OCI-M1 (cell line): ENCODE data around the gene PLXNB3.

ENCODE experiments used
- DNase-seq: peaks from one replicate; lab custom pipeline; 2025; lab: John Stamatoyannopoulos, UW

Gene PLXNB3

GRCh38 chrX:153792368-153792767 is 28.3 kb downstream of the PLXNB3 start:
- no peak for DNase-seq

DNA sequence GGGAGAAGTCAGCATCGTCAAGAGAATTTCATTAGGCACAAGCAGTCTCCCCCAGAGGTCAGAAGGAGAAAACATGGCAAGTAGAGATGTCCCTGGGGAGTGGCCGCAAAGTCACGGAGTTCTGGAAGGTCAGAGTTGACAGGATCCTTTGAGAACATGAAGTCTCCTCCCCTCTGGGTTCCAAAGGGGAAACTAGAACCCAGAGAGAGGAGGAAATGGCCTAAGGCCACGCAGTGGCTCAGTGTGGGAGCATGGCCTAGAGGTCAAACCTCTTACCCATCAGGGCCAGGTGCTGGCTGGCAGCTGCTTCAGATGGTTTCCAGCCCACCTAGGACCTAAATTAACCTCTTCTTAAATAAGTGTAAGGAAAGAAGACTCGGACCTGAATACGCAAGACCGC is 29.2 kb downstream of the PLXNB3 start:
- peak; percentile 46 for DNase-seq

- peak; percentile 97 for DNase-seq
These were observed 30.2 kb downstream of the PLXNB3 start, which contains the start of the genes IDH3G and SSR4 for GRCh38 chrX:153794018-153794896. Gene IDH3G, minus strand, starts transcription at chrX:153794375. Its CDS starts 49 bp downstream, at chrX:153794326. Gene SSR4, plus strand, starts transcription at chrX:153794668. Its CDS starts 20 bp downstream, at chrX:153794688.

- DNase-seq: peak; percentile 34
These were observed 31.1 kb downstream of the PLXNB3 start for GRCh38 chrX:153794897-153795816.

GRCh38 chrX:153797415-153798015 is 33.5 kb downstream of the PLXNB3 start:
- DNase-seq: no peak

- no peak for DNase-seq
These were observed 35.3 kb downstream of the PLXNB3 start for GRCh38 chrX:153799326-153799725.

DNA sequence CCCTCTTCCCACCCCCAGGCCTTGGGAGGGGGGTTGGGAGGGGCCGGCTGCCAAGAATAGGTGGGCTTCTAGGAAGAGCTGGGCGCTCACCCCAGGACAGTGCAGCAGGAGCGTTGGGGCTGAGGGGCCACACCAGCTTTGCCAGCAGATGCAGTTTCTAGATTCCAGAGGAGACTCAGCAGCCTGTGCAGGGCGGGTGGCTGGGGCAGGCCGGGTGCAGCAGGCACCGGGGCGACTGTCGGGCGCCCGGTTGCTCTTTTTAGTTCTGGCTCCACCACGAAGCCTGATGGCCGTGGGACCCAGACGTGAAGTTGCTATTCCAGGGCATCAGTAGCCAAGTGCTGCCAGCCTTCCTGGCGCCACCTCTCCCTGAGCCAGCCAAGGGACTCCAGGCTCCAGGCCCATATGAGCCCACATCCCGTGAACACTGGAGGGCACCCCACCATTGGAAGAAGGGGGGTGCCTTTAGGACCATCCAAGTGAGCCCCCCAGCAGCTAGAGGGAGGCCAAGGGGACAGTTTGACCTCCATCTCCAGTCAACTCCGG is 36.2 kb downstream of the PLXNB3 start:
- DNase-seq: no peak

GRCh38 chrX:153800746-153801145 is 36.7 kb downstream of the PLXNB3 start:
- DNase-seq: no peak

DNA sequence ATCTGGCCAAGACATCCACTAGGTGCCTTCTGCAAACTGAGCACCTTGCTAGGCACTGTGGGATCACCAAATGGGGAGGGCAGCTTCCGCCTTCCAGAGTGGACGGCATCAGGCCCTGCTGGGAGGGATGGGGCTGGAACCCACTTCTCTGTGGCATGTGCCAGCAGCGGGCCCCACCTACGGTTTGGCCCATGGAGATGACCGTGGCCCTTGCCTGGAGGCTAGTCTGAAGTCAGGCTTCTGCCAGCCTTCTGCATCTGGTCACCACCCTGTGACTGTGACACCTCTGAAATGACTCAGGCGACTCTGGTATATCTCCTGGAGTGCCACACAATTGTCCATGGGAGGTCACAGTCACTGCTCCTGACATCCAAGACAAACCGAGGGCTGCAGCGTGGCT is 37.6 kb downstream of the PLXNB3 start:
- no peak for DNase-seq

- no peak for DNase-seq
These were observed 38.5 kb downstream of the PLXNB3 start for GRCh38 chrX:153802513-153803045.

DNA sequence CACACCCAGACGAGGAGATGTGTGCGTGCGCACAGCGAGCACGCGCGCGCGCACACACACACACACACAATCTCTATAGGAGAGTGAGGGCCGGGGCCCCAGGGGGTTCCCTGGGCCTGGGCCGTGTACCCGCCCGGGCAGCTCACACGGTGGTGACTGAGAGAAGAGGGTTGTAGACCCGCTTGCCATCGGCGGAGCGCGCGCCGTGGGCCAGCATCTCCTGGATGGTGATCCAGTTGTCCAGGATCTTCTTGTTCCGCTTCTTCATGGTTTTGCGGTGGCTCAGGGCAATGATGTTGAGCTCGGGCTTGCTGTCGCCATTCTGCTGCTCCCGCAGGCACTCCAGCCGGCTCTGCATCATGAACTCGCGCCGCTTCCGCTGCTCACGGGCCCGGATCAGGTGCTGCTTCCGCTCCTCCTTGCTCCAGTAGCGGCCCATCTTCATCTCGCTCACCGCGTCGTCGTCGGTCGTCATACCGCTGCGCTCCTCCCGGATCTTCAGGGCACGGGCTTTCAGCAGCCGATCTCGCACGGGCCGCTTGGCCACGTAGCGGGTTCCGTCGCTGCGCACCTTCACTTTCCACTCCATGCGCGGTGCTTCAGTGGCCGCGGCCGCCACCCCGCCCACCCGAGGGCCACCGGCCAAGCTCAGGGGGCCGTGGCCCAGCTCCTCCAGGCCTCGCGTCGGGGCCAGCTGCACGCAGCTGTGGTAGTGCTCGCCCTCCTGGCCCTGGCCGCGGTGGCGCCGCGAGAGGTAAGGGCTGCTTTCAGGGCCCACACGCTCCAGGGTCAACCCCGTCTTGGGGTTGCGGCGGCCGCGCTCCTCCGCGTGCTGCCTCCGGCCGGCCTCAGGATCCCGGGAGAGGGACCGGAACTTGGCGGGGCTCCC is 39.4 kb downstream of the PLXNB3 start:
- no peak for DNase-seq

GRCh38 chrX:153804100-153804595 is 40.1 kb downstream of the PLXNB3 start:
- no peak for DNase-seq

DNA sequence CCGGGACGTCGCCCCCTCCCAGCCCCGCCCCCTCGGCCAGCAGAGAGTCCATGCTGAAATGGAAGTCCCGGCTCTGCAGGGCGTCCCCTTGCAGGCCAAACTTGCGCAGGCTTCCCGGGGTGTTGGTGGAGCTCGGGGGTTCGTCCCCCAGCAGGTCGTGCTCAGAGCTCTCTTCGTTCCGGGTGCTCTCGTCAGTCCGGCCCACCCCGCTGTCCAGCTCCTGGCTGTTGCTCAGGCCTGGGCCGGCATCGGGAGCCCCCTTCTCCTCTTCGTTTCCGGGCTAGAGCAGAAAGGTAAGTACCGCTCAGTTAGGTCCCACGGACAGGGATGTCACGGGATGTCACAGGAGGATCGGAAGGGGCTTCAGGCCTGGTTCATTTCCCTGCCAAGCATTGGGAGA is 40.6 kb downstream of the PLXNB3 start:
- no peak for DNase-seq

GRCh38 chrX:153805436-153805835 is 41.4 kb downstream of the PLXNB3 start:
- no peak for DNase-seq

DNA sequence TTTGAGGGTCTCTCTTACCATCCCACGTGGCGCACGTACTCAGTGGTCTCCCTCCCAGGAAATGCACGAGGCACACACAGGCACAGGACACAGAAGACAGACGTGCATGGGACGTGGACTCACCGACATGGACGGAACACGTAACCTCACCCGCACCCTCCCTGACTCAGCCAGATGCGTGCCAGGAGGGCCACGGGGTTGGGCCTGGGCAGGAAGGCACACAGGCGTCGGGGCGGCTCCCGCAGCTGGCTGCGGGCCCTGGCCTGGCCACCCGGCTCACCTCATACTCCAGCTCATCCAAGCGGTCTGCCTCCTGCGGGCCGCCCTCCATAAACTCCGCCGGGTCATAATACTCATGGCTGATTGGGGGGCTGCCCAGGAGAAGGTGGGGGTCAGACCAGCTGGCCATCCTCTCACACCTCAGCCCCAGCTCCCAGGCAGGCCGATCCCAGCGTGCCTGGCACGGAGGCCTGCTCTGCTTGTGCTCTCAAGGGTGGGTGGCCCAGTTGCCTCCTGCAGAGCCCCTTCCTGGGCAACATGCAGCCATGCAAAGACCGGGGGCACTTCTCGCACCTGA is 43.0 kb downstream of the PLXNB3 start:
- DNase-seq: no peak

DNA sequence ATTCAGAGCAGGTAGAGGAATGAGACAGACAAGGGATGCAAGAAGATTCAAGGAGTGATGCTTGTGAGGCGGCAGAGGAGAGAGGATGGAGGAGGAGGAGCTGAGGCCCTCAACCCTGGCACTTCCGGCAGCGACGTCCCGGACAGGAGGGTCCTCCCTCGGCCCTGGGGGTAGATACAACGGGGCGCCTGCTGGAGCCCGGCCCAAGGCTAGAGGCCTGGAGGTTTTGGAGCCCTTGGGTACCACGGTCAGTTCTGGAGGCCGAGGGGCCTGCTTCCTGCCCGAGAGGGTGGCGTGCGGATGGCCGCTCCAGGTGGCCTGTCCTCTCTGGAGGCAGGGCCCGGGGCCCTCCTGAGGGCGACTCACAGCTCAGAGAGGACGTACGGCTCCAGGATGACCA is 43.9 kb downstream of the PLXNB3 start:
- no peak for DNase-seq

- DNase-seq: no peak
These were observed 48.2 kb downstream of the PLXNB3 start for GRCh38 chrX:153812220-153812619.

DNA sequence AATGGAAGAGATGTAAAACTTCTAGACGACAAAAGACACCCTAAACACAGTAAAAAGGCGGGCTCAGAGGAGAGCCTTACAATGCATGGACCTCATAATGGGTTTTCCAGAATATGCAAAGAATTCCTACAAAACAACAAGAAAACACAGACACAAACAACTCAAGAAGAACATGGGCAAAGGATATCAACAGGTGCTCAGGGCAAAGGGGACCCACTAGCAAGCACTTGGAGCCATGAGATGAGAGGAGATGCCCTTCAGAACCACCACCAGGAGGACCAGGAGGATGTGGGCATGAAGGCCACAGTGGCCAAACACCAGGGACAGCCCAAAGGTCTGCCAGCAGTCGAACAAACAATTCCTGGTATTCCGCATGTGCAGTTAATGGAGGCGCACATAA is 49.1 kb downstream of the PLXNB3 start:
- DNase-seq: no peak

GRCh38 chrX:153814591-153815315 is 50.7 kb downstream of the PLXNB3 start:
- DNase-seq: no peak
